HepG2 (cell line): ENCODE results near the gene CPLANE1. TPM values are rescaled to one million over a fixed set of nuclear protein-coding genes. Genes with fewer than 3 reads are reported as not detected.

ENCODE experiments used
- ATRX ChIP-seq: sonication (generic); formaldehyde crosslinking; IDR thresholded peaks from 2 replicates; pipeline ENCODE4 v1.4.0; 2020; ENCODE audit warnings: missing genetic modification reagents, borderline replicate concordance
- CENPBD1 ChIP-seq: sonication (generic); formaldehyde crosslinking; IDR thresholded peaks from 2 replicates; pipeline ENCODE4 v1.8.0; 2022; ENCODE audit warnings: missing genetic modification reagents, low read depth, mild to moderate bottlenecking, borderline replicate concordance
- FOXK1 ChIP-seq: sonication (generic); formaldehyde crosslinking; IDR thresholded peaks from 2 replicates; pipeline ENCODE4 v1.4.0; 2020; ENCODE audit warnings: low read depth, missing genetic modification reagents, borderline replicate concordance
- HNF4G ChIP-seq, 2 experiments: sonication (generic) in 1 of 2; formaldehyde crosslinking in 1 of 2; IDR thresholded peaks; 2 replicates each; pipeline versions ENCODE4 v1.4.0 to v1.6.1; 2011 to 2020; ENCODE audit warnings: borderline replicate concordance in 2 of 2, low read depth in 2 of 2, mild to moderate bottlenecking in 2 of 2, low read length in 1 of 2, missing genetic modification reagents in 1 of 2, moderate library complexity in 1 of 2
- HOMEZ ChIP-seq: IDR thresholded peaks from 2 replicates; pipeline ENCODE4 v1.6.1; 2016; ENCODE audit warnings: low read depth
- RXRB ChIP-seq: IDR thresholded peaks from 2 replicates; pipeline ENCODE4 v1.6.1; 2016; ENCODE audit warnings: borderline replicate concordance, missing genetic modification reagents, missing compliant biosample characterization
- ZBTB33 ChIP-seq: sonication (generic); formaldehyde crosslinking; IDR thresholded peaks from 2 replicates; pipeline ENCODE4 v1.4.0; 2020; ENCODE audit warnings: missing genetic modification reagents
- ZMYM4 ChIP-seq: sonication (generic); formaldehyde crosslinking; IDR thresholded peaks from 2 replicates; pipeline ENCODE4 v1.8.1; 2023; ENCODE audit warnings: mild to moderate bottlenecking, missing genetic modification reagents
- ZNF274 ChIP-seq: sonication (generic); formaldehyde crosslinking; IDR thresholded peaks from 2 replicates; pipeline ENCODE4 v1.5.1; 2020; ENCODE audit warnings: mild to moderate bottlenecking, missing genetic modification reagents
- ZNF331 ChIP-seq: sonication (generic); formaldehyde crosslinking; IDR thresholded peaks from 2 replicates; pipeline ENCODE4 v1.4.0; 2020; ENCODE audit warnings: missing genetic modification reagents
- ZSCAN20 ChIP-seq: sonication (generic); formaldehyde crosslinking; IDR thresholded peaks from 2 replicates; pipeline ENCODE4 v1.4.0; 2020; ENCODE audit warnings: missing genetic modification reagents, mild to moderate bottlenecking, borderline replicate concordance
- polyA plus RNA-seq, 8 experiments: library from polyadenylated mRNA; depleted of rRNA in 3 of 8; stranded (reverse) in 7 of 8; unstranded in 1 of 8; fragments of >200 nt; fragmentation: Illumina TruSeq in 4 of 8; extraction: Trizol in 4 of 8; gene quantifications; 2 replicates each; pipeline versions ENCODE4 v1.2.1 to v1.2.3, GENCODE V29; 2011 to 2016; ENCODE audit warnings: low read depth in 4 of 8, missing spikeins in 1 of 8, mixed read lengths in 1 of 8; ENCODE audit not compliant: insufficient read depth in 1 of 8
- total RNA-seq, 5 experiments: library from RNA; depleted of rRNA; stranded (reverse); fragments of >200 nt; fragmentation: Illumina TruSeq; extraction: Trizol; gene quantifications; 2 replicates each; pipeline ENCODE4 v1.2.3, GENCODE V29; 2016; ENCODE audit warnings: low read depth in 1 of 5

CPLANE1 gene
- total and polyA plus RNA-seq, 2 of the 13 experiments (the other 11 are each of a cell fraction or from before 2014, with no cell fraction given) = 6.3 to 9.9 TPM

- TF ChIP-seq CENPBD1 = no peak
- peak; percentile 71 for TF ChIP-seq ZMYM4
- no peak for TF ChIP-seq ZSCAN20 (CRISPR knock-in tag)
- no peak for TF ChIP-seq FOXK1
- no peak for TF ChIP-seq ATRX
- TF ChIP-seq ZNF331 (CRISPR knock-in tag) = peak; percentile 26; the same call in 1 of the 2 replicates
- no peak for TF ChIP-seq ZNF274
- 0 out of 2 replicates have a peak, but pooled peaks have one; percentile 11 for TF ChIP-seq ZBTB33 (CRISPR knock-in tag)
- TF ChIP-seq HNF4G (IDR thresholded peaks at IDR 0.05; ENCODE audit: borderline replicate concordance, low read depth, low read length) = 0 out of 2 replicates have a peak, but pooled peaks have one; percentile 39
- TF ChIP-seq HNF4G (CRISPR knock-in tag; IDR thresholded peaks at IDR 0.05; ENCODE audit: borderline replicate concordance, low read depth) = no peak
- TF ChIP-seq HOMEZ (CRISPR knock-in tag) = peak; percentile 97
- no peak for TF ChIP-seq RXRB
Observed at GRCh38 chr5:37064442-37064841, 184.7 kb downstream of the CPLANE1 start (continued).
